Measurements from ENCODE around the gene ATG101.
A peak's percentile ranks its signal among the peaks of the same experiment; 100 is the strongest.
"Not testable (repeated sequence)": the region's sequence is repeated elsewhere in the genome, so short reads cannot be mapped to it uniquely, and the experiment has no call there.

The ATG101 gene

GRCh38 chr12:52104431-52105089, 34.8 kb downstream of the ATG101 start:
- H3K27ac Mint-ChIP-seq; DNase-seq (ENCODE audit: low spot score); H3K4me3 Mint-ChIP-seq; H3K36me3 Mint-ChIP-seq (ENCODE audit: low read depth); H3K9me3 Mint-ChIP-seq; H3K4me1 Mint-ChIP-seq (ENCODE audit: low read depth): not testable (repeated sequence)
- H3K27me3 Mint-ChIP-seq (ENCODE audit: low read depth): peaks cover 37% of the 10 kb centered on the region

GRCh38 chr12:52116222-52117125, 46.7 kb downstream of the ATG101 start:
- H3K4me3 Mint-ChIP-seq; H3K36me3 Mint-ChIP-seq (ENCODE audit: low read depth); H3K9me3 Mint-ChIP-seq; H3K27ac Mint-ChIP-seq; H3K27me3 Mint-ChIP-seq (ENCODE audit: low read depth): not testable (repeated sequence)
- H3K4me1 Mint-ChIP-seq (ENCODE audit: low read depth): peaks cover 16% of the 10 kb centered on the region
- DNase-seq (ENCODE audit: low spot score): peak; percentile 59

- not testable (repeated sequence) for H3K27me3 Mint-ChIP-seq (ENCODE audit: low read depth); H3K4me3 Mint-ChIP-seq; H3K36me3 Mint-ChIP-seq (ENCODE audit: low read depth); H3K27ac Mint-ChIP-seq; H3K9me3 Mint-ChIP-seq; DNase-seq (ENCODE audit: low spot score)
- peaks cover 18% of the 10 kb centered on the region for H3K4me1 Mint-ChIP-seq (ENCODE audit: low read depth)
These were observed 48.2 kb downstream of the ATG101 start for GRCh38 chr12:52117806-52118475.

GRCh38 chr12:52119398-52120254, 49.8 kb downstream of the ATG101 start:
- peaks cover 18% of the 10 kb centered on the region for H3K4me1 Mint-ChIP-seq (ENCODE audit: low read depth)
- peaks cover 2% of the 10 kb centered on the region for H3K27me3 Mint-ChIP-seq (ENCODE audit: low read depth)
- H3K4me3 Mint-ChIP-seq: no peak overlapping the region
- no peak overlapping the region for H3K27ac Mint-ChIP-seq
- peak; percentile 19 for DNase-seq (ENCODE audit: low spot score)
- H3K9me3 Mint-ChIP-seq: no peaks in the 10 kb centered on the region
- H3K36me3 Mint-ChIP-seq (ENCODE audit: low read depth): no peaks in the 10 kb centered on the region

GRCh38 chr12:52120951-52121823, 51.4 kb downstream of the ATG101 start:
- Mint-ChIP-seq H3K4me3 (no peak overlapping the region), H3K27me3 (ENCODE audit: low read depth) (peaks cover 2% of the 10 kb centered on the region), H3K9me3 (no peaks in the 10 kb centered on the region), H3K36me3 (ENCODE audit: low read depth) (no peaks in the 10 kb centered on the region), H3K4me1 (ENCODE audit: low read depth) (peaks cover 18% of the 10 kb centered on the region), H3K27ac (no peak overlapping the region)
- DNase-seq (ENCODE audit: low spot score): no peak

- H3K4me1 Mint-ChIP-seq (ENCODE audit: low read depth): peaks cover 12% of the 10 kb centered on the region
- peaks cover 2% of the 10 kb centered on the region for H3K27me3 Mint-ChIP-seq (ENCODE audit: low read depth)
- H3K27ac Mint-ChIP-seq: no peak overlapping the region
- no peak overlapping the region for H3K4me3 Mint-ChIP-seq
- H3K9me3 Mint-ChIP-seq: no peaks in the 10 kb centered on the region
- peak; percentile 47 for DNase-seq (ENCODE audit: low spot score)
- H3K36me3 Mint-ChIP-seq (ENCODE audit: low read depth): no peaks in the 10 kb centered on the region
These were observed 52.2 kb downstream of the ATG101 start for GRCh38 chr12:52121824-52122539.

- no peak for DNase-seq (ENCODE audit: low spot score)
These were observed 52.7 kb downstream of the ATG101 start for GRCh38 chr12:52122540-52122871.

GRCh38 chr12:52122904-52123303, 53.1 kb downstream of the ATG101 start:
- Mint-ChIP-seq H3K27ac (no peak overlapping the region), H3K36me3 (ENCODE audit: low read depth) (no peaks in the 10 kb centered on the region), H3K4me1 (ENCODE audit: low read depth) (peaks cover 11% of the 10 kb centered on the region), H3K4me3 (no peak overlapping the region), H3K9me3 (no peaks in the 10 kb centered on the region), H3K27me3 (ENCODE audit: low read depth) (peaks cover 11% of the 10 kb centered on the region)
- no peak for DNase-seq (ENCODE audit: low spot score)

More at GRCh38 chr12:52122540-52122871, 52.7 kb downstream of the ATG101 start:
- peaks cover 11% of the 10 kb centered on the region for H3K4me1 Mint-ChIP-seq (ENCODE audit: low read depth)
- H3K27me3 Mint-ChIP-seq (ENCODE audit: low read depth): peaks cover 8% of the 10 kb centered on the region
- no peaks in the 10 kb centered on the region for H3K9me3 Mint-ChIP-seq
- H3K4me3 Mint-ChIP-seq: no peak overlapping the region
- H3K36me3 Mint-ChIP-seq (ENCODE audit: low read depth): no peaks in the 10 kb centered on the region
- H3K27ac Mint-ChIP-seq: no peak overlapping the region

- Mint-ChIP-seq H3K36me3 (ENCODE audit: low read depth) (no peaks in the 10 kb centered on the region), H3K27ac (no peak overlapping the region), H3K4me3 (no peak overlapping the region), H3K4me1 (ENCODE audit: low read depth) (peaks cover 11% of the 10 kb centered on the region), H3K9me3 (no peaks in the 10 kb centered on the region), H3K27me3 (ENCODE audit: low read depth) (peaks cover 13% of the 10 kb centered on the region)
- no peak for DNase-seq (ENCODE audit: low spot score)
These were observed 53.9 kb downstream of the ATG101 start for GRCh38 chr12:52123487-52124186.

- Mint-ChIP-seq H3K4me3 (no peak overlapping the region), H3K27ac (no peak overlapping the region), H3K9me3 (no peaks in the 10 kb centered on the region), H3K36me3 (ENCODE audit: low read depth) (no peaks in the 10 kb centered on the region), H3K4me1 (ENCODE audit: low read depth) (peaks cover 2% of the 10 kb centered on the region), H3K27me3 (ENCODE audit: low read depth) (peaks cover 13% of the 10 kb centered on the region)
- no peak for DNase-seq (ENCODE audit: low spot score)
These were observed 55.7 kb downstream of the ATG101 start for GRCh38 chr12:52125476-52125900.

- DNase-seq (ENCODE audit: low spot score): no peak
- Mint-ChIP-seq H3K27me3 (ENCODE audit: low read depth) (peaks cover 13% of the 10 kb centered on the region), H3K27ac (no peak overlapping the region), H3K4me3 (no peak overlapping the region), H3K9me3 (no peaks in the 10 kb centered on the region), H3K36me3 (ENCODE audit: low read depth) (no peaks in the 10 kb centered on the region), H3K4me1 (ENCODE audit: low read depth) (peaks cover 2% of the 10 kb centered on the region)
These were observed 56.3 kb downstream of the ATG101 start for GRCh38 chr12:52126050-52126604.
